NCI-H2196 (cell line): ENCODE data around the gene TUBGCP2.

Source experiments
- DNase-seq: peaks from one replicate; lab custom pipeline; 2025; ENCODE audit not compliant: unreplicated experiment; lab: John Stamatoyannopoulos, UW

The TUBGCP2 gene, protein sequence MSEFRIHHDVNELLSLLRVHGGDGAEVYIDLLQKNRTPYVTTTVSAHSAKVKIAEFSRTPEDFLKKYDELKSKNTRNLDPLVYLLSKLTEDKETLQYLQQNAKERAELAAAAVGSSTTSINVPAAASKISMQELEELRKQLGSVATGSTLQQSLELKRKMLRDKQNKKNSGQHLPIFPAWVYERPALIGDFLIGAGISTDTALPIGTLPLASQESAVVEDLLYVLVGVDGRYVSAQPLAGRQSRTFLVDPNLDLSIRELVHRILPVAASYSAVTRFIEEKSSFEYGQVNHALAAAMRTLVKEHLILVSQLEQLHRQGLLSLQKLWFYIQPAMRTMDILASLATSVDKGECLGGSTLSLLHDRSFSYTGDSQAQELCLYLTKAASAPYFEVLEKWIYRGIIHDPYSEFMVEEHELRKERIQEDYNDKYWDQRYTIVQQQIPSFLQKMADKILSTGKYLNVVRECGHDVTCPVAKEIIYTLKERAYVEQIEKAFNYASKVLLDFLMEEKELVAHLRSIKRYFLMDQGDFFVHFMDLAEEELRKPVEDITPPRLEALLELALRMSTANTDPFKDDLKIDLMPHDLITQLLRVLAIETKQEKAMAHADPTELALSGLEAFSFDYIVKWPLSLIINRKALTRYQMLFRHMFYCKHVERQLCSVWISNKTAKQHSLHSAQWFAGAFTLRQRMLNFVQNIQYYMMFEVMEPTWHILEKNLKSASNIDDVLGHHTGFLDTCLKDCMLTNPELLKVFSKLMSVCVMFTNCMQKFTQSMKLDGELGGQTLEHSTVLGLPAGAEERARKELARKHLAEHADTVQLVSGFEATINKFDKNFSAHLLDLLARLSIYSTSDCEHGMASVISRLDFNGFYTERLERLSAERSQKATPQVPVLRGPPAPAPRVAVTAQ

GRCh38 chr10:133308421-133309099, at the start of gene TUBGCP2, which contains the start of gene ZNF511:
Gene TUBGCP2 (minus strand): TSS chr10:133308872. CDS start chr10:133302941, 5,931 bp downstream.
Gene ZNF511 (plus strand): TSS chr10:133308914. CDS start chr10:133308944, 30 bp downstream.
- DNase-seq = peak; percentile 66

DNA sequence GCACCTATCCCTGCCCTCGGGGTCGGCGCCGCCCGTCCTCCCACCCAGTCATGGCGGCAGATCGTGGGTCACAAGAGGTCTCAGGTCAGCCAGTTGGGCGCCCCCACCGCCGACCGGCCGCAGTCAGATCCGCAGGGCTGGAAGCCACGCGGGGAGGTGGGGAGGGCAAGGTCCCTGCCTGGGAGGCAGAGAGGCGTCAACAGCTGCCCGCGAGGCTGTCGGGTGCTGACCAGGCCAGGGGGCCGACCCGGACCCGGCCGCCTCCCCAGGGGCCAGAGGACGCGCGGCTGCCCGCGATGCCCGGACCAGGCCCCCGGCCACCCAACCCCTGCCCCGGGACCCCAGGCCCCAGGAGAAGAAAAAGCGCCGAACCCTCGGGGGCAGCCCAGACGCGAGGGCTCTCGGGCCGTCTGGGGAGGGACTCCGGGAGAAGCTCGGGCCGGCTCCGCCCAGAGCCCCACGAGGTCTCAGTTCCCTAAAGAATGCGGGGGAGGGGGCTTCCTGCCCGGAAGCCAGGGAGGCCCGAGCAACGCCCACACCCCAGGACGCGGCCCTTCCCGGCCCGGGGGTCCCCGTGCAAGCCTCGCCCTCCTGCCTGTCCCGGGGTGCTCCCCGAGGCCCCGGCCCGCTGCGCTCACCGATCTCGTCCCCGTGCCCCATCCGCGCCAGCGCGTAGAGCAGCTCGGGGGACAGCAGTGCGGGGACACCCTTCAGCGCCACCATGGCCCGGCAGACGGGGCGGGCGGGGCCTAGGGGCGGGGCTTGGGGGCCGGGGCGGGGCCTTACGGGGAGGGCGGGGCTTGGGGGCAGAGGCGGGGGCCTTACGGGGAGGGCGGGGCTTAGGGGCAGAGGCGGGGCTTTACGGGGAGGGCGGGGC, 48.9 kb upstream of the TUBGCP2 start, which contains the start of gene FUOM:
Gene FUOM, minus strand, starts transcription at position 735 of the 877 bp plus-strand sequence. Its CDS starts 12 bp downstream, at position 723.
- DNase-seq = peak; percentile 7

DNA sequence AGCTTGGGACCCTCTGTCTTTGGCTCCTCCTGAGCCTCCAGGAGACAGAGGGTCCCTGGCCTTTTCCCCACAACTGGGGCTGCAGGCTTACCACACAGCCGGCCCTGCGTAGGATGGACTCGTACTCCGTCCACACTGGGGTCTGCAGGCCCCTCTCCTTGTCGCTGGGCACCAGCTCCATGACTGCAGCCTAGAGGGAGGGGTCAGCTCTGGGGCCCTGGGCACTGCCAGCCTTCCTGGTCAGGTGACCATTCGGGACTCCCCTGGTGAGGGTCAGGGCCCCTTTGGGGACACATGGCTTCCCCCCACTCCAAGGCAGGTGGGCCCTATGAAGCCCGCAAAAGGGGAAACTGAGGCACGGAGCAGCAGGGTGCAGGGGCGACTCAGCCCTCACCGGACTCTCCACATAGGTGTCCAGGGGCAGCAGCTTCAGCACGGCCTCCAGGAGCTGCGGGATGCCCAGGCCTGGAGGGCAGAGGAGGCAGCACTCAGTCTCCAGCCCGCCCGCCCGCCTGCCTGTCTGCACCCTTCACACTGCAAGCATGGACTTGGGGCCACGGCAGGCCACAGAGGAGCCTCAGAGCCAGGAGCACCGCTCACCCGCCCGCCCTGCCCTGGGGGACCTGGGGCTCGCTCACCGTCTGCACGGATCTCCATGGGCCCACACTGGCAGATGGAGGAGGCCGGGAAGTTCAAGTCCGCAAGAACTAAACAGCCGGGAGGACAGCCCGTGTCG, 48.0 kb upstream of the TUBGCP2 start:
- DNase-seq = no peak

GRCh38 chr10:133355991-133356390, 47.3 kb upstream of the TUBGCP2 start:
- no peak for DNase-seq

DNA sequence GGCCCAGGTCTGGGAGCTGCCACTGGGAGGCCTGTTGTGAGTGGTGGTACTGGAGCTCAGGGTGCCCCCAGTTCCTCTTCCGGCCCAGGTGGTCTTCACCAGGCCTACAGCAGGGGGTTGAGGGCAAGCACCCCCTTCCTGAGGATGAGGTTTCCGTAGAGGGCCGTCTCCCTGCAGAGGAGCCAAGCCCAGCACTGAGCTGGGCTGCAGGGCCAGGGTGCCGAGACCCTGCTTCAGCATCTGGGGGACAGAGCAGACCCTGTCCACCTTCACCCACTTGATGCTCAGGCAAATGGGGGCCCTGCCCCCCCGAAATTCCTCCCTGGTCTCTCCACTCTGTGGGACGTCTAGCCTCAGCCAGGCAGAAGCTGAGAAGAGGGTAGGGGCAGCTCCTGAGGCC, 46.6 kb upstream of the TUBGCP2 start:
- DNase-seq = no peak

DNA sequence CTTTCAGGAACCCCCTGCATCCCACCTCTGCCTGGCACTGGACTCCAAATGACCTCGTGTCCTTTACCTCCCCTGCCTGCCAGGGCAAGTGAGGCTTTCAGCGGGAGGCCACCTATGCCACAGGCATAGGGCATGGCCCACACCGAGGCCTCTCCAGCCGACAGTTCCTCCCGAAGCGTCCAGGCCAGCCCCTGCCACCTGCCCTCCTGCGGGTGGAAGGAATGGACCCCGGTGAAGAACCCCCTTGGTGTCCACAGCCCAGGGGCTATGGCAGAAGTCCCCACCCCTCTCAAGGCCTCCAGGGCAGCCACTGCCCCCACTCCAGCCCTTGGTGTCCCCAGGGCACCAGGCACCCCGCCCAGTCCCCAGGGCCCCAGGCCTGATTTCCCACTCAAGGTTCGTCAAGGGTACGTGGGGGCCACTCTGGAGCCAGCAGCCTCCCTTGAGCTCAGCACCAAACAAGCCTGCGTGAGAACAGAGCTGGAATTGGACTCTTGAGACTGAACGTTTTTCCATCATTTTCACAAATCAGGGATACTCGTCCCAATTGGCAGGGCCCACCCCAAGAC, 46.1 kb upstream of the TUBGCP2 start:
- no peak for DNase-seq

DNA sequence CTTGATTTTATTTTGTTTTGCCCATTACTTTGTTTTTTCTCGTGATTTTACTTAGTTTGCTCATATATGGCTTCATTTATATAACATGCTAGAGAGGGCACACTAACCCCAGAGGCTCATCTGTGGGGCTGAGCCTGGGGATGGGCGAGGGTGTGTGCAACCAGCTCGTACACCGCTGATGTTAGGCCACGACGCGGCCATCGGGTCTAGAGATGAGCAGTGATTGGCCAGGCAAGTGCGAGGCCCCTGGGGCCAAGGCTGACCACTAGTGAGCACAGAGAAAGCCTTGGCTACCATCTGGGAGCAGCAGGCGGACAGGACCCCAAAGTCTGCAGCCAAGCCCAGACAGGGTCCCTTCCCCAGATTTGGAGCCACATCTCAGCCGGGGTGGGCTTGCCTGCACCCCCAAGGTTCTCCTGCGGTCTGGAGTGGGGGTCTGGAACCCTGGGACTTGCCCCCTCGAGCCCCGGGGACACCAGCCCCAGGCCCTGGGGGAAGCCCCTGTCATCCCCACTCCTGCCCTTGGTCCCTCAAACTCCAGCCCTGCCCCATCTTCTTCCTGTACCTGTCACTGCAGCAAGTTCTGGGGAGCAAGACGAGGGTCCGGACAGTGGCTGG, 45.4 kb upstream of the TUBGCP2 start:
- DNase-seq = no peak

DNA sequence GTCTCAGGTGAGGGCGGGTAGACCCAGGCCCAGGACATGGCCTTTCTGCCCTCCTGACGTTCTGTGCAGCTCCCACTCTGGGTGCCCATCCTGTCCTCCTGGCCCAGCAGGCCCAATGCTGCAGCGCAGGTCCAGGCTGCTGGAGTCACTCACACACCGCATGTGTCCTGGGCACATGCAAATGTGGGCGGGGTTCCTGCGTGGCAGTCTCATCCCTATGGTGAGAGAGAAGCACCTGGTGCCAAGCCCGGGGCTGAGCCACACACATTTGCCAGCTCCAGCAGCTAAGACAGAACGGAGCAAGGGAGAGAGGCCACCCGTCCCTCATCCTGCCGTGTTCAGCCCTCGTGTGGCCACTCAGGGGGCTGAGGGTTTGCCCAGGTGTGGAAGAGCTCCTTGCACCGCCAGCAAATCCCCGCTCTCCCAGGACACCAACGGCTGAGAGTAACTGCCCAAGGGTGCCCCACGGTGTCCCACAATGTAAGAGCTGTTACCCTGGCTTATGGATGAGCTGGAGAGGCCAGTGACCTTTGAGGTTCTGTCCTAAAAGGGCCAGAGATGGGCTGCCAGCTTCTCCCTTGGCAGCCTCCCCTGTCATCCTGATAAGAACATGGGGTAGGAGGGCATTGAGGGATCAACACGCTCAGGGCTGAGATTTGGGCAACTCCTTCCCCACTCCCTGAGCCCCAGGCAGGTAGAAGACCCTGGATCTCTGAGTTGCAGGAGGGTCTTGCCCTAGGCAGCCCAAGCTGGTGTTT, 44.7 kb upstream of the TUBGCP2 start:
- DNase-seq = no peak

DNA sequence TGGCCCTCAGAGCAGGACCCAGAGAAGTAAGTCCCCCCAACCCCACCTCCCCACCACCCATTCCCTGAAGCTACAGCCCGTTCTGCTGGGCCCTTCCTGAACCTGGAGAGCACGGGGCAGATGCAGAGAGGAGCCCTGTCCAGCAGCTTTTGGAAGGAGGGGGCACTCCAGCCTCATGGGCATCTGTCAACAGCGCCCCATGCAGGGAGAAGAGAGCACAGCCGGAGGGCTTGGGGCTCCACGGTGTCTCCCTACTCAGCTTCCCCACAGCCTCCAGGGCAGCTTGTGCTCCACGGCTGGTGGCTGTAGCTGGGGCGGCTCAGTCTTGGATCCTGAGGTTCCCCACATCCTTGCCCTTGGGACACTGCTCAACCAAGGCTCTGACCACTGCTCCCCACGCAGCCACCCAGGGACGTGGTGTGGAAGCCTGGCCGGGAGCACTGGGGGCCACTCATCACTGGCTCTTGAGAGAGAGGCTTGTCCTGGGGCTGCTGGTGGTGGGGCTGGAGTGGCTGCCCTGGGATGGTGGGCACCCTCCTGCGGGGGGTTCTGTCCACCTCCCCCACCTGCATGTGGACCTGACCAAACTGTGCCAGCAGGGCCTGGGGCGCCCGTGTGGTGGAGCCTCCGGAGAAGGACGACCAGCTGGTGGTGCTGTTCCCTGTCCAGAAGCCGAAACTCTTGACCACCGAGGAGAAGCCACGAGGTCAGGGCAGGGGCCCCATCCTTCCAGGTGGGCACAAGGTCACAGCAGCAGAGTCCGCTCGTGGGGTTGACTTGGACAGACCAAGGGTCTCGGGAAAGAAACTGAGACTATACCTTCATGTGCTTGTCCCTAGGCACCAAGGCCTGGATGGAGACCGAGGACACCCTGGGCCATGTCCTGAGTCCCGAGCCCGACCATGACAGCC, 43.0 kb upstream of the TUBGCP2 start:
- DNase-seq = no peak

- no peak for DNase-seq
Measured at GRCh38 chr10:133350950-133351329, 42.3 kb upstream of the TUBGCP2 start.

DNA sequence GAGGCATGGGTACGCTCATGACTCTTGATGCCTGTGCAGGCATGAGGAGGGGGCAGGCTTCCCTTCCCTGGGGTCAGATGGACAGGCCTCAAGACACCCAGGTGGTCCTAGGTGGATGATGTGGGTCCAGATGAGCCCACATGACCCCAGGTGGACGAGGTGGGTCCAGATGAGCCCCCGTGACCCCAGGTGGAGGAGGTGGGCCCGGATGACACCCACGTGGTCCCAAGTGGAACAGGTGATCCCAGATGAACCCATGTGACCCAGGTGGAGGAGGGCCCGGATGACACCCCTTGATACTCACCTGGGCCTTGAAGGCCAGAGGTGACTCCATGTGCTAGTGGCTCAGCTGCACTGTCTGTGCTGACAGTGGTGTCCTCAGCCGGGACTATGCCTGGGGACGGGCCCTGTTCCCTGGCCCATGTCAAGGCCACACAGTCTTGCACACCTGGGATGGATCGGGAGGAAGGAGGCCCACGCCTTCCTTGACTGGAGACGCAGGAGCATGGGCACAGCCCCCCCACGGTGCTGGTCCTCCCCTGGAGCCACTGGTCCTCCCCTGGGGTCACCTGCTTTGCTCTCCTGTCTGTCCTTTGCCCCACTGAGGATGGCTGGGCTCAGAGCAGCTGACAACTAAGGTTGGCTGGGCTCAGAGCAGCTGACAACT, 41.7 kb upstream of the TUBGCP2 start:
- no peak for DNase-seq

GRCh38 chr10:133349577-133350011, 40.9 kb upstream of the TUBGCP2 start:
- no peak for DNase-seq

DNA sequence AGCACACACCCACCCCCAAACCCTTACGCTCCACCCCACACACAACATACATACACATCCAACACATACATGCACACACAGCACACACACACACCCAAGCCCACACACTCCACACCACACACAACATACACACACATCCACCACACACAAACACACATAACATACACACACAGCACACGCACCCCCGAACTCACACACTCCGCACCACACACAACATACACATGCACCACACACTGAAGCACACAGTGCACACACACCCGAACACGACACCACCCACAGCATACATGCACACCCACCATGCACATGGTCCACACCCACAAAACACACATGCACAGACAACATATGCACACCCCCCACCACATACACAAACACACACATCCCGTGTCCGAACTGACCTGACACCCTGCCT, 40.5 kb upstream of the TUBGCP2 start:
- no peak for DNase-seq

- no peak for DNase-seq
Measured at GRCh38 chr10:133347710-133348517, 39.2 kb upstream of the TUBGCP2 start.

- no peak for DNase-seq
Measured at GRCh38 chr10:133346413-133346812, 37.7 kb upstream of the TUBGCP2 start.

GRCh38 chr10:133344236-133344635, 35.6 kb upstream of the TUBGCP2 start:
- no peak for DNase-seq
